OCI-LY7 (cell line): ENCODE measurements around the gene INTS11. TPM values are rescaled to one million over a fixed set of nuclear protein-coding genes. Genes with fewer than 3 reads are reported as not detected.

Experiments used
- BruUV-seq: library from RNA; stranded (reverse); fragments of 400-500 nt; replicated peaks from 2 replicates; lab custom pipeline; 2021; lab: Mats Ljungman, UMichigan
- CTCF ChIA-PET: fragments of 300-600 bp; sonication (Branson Sonifier 250); formaldehyde crosslinking; loops from one replicate; lab custom pipeline; 2022; ENCODE audit warnings: antibody characterized with exemption; ENCODE audit not compliant: unreplicated experiment; lab: Charles Lee
- POLR2A ChIA-PET: fragments of 300-600 bp; sonication (Branson Sonifier 250); formaldehyde crosslinking; loops from one replicate; lab custom pipeline; 2022; ENCODE audit warnings: antibody characterized with exemption; lab: Charles Lee
- DNase-seq: peaks from one replicate; pipeline ENCODE4 v3.0.0-alpha.2; 2015; ENCODE audit warnings: low spot score
- H2AFZ ChIP-seq: fragments of 200-600 bp; sonication (generic), shearing (Covaris generic); 2 replicates; pipeline ENCODE4 v1.6.1; 2014; ENCODE audit warnings: mild to moderate bottlenecking, antibody characterized with exemption, low read length, moderate library complexity
- H3K27ac ChIP-seq: fragments of 200-600 bp; sonication (generic); 2 replicates; pipeline ENCODE4 v1.5.1; 2014; ENCODE audit warnings: mixed run types, low read depth, mild to moderate bottlenecking, moderate library complexity, low read length, inconsistent platforms; ENCODE audit not compliant: poor library complexity, severe bottlenecking
- H3K36me3 ChIP-seq: fragments of 200-600 bp; sonication (generic); 2 replicates; pipeline ENCODE4 v1.6.1; 2014; ENCODE audit warnings: mild to moderate bottlenecking, antibody characterized with exemption, low read length, moderate library complexity, mixed read lengths; ENCODE audit not compliant: insufficient read depth
- H3K4me1 ChIP-seq: fragments of 200-600 bp; sonication (generic); 2 replicates; pipeline ENCODE4 v1.5.1; 2014; ENCODE audit warnings: mild to moderate bottlenecking, low read length; ENCODE audit not compliant: insufficient read depth, poor library complexity, severe bottlenecking
- H3K4me2 ChIP-seq: fragments of 200-600 bp; sonication (generic); 2 replicates; pipeline ENCODE4 v1.6.1; 2014; ENCODE audit warnings: mild to moderate bottlenecking, low read length
- H3K4me3 ChIP-seq: fragments of 200-600 bp; sonication (generic); 2 replicates; pipeline ENCODE4 v1.5.1; 2014; ENCODE audit warnings: mild to moderate bottlenecking, low read depth, low read length; ENCODE audit not compliant: poor library complexity, severe bottlenecking
- H3K79me2 ChIP-seq: fragments of 200-600 bp; sonication (generic); 2 replicates; pipeline ENCODE4 v1.6.1; 2016; ENCODE audit warnings: low read depth, mild to moderate bottlenecking, low read length, moderate library complexity, mixed read lengths; ENCODE audit not compliant: insufficient read depth
- H3K9me2 ChIP-seq: fragments of 200-600 bp; sonication (generic); 2 replicates; pipeline ENCODE4 v1.6.1; 2016; ENCODE audit warnings: mild to moderate bottlenecking, low read length, mixed read lengths; ENCODE audit not compliant: insufficient read depth
- H3K9me3 ChIP-seq: fragments of 200-600 bp; sonication (generic); 2 replicates; pipeline ENCODE4 v1.6.1; 2014; ENCODE audit warnings: mild to moderate bottlenecking, mixed run types, low read length, mixed read lengths
- H4K20me1 ChIP-seq: fragments of 200-600 bp; sonication (generic); 2 replicates; pipeline ENCODE4 v1.6.1; 2014; ENCODE audit warnings: mild to moderate bottlenecking, antibody characterized with exemption, low read length, moderate library complexity, mixed read lengths; ENCODE audit not compliant: insufficient read depth
- EZH2phosphoT487 ChIP-seq: fragments of 200-600 bp; sonication (generic); IDR thresholded peaks from 2 replicates; pipeline ENCODE4 v1.6.1; 2018; ENCODE audit warnings: low read depth, borderline replicate concordance, mild to moderate bottlenecking, mixed run types, antibody characterized with exemption, low read length, moderate library complexity, mixed read lengths
- intact Hi-C: fragments of 100-400 bp; cut with micrococcal nuclease; formaldehyde crosslinking; loops from one replicate; pipeline ENCODE4 v1.10.0; 2022; ENCODE audit not compliant: unreplicated experiment
- total RNA-seq, 2 experiments: library from RNA; depleted of rRNA in 1 of 2; stranded (reverse); fragments of >200 nt in 1 of 2; shearing (Covaris generic) in 1 of 2; gene quantifications; 2 replicates each; pipeline ENCODE4 v1.2.3, GENCODE V29; 2014 to 2022
- TF ChIP-seq, protein P1 (sequence below): fragments of 200-600 bp; sonication (generic); conservative IDR thresholded peaks from 2 replicates; pipeline ENCODE4 v1.5.1; 2014; ENCODE audit warnings: mild to moderate bottlenecking, antibody characterized with exemption, low read length, moderate library complexity, mixed read lengths

Gene INTS11
- total RNA-seq, 2 experiments from 2014 or later: 142 to 146 TPM

DNA sequence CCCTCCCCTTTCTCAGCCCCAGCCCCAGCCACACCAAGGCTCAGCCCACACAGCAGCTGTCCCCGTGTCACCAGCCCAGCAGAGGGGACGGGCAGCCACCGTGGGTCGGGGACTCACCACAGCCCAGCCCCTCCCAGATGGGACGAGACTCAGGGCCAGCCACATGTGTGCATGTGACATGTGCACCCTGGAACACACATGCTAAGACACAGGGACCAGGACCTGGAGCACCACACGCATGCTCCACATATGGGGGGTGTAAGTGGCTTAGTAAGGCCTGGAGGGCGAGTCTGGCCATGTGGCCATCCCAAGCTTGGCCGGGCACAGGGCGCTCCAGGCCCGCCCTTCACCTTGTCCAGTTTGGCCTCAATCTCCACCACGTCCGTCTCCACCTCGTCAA is 20.7 kb downstream of the INTS11 start:
- ChIA-PET CTCF (no interaction called here), POLR2A (interaction anchor here (0.7 kb wide), 1 partner anchor 22 kb away, joined by 3 read pairs; no protein-coding TSS in a partner anchor)
- no peak for TF ChIP-seq EZH2phosphoT487
- TF ChIP-seq, protein P1, sequence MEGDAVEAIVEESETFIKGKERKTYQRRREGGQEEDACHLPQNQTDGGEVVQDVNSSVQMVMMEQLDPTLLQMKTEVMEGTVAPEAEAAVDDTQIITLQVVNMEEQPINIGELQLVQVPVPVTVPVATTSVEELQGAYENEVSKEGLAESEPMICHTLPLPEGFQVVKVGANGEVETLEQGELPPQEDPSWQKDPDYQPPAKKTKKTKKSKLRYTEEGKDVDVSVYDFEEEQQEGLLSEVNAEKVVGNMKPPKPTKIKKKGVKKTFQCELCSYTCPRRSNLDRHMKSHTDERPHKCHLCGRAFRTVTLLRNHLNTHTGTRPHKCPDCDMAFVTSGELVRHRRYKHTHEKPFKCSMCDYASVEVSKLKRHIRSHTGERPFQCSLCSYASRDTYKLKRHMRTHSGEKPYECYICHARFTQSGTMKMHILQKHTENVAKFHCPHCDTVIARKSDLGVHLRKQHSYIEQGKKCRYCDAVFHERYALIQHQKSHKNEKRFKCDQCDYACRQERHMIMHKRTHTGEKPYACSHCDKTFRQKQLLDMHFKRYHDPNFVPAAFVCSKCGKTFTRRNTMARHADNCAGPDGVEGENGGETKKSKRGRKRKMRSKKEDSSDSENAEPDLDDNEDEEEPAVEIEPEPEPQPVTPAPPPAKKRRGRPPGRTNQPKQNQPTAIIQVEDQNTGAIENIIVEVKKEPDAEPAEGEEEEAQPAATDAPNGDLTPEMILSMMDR: no peak
- intact Hi-C loops: no loop called here
- Histone ChIP-seq H2AFZ (no peak overlapping the region), H4K20me1 (no peaks in the 10 kb centered on the region), H3K9me2 (no peaks in the 10 kb centered on the region), H3K27ac (no peak overlapping the region), H3K4me1 (peaks cover 25% of the 10 kb centered on the region), H3K4me3 (no peak overlapping the region), H3K4me2 (no peak overlapping the region), H3K79me2 (no peaks in the 10 kb centered on the region), H3K36me3 (no peaks in the 10 kb centered on the region), H3K9me3 (no peaks in the 10 kb centered on the region)
- BruUV-seq: no TSS peak
- DNase-seq: no peak

DNA sequence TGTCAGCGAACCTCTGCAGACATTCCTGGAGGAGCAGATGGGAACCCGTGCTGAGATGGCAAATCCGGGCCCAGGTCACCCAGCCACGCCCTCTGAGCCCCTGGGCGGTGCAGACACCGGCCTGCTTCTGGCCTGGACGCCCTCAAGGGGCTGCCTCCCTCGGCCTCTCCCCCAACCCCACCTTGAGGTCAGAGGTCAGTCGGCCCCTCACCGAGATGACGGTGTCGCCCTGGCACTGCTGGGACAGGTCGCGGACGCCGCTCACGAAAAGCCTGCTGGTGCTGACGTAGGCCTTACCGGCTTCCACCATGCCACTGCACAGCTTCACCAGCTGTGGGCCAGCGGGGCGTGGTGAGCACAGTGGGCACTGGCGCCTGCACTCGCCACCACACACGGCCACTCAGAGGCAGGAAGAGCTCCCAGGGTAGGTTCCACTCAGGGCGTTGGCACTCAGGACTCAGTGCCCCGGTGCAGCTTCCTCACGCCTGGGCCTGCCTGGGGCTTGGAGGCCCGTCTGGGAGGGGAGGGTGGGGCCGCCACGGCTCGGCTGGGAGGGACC is 21.4 kb downstream of the INTS11 start:
- Histone ChIP-seq H3K9me3 (no peaks in the 10 kb centered on the region), H3K4me2 (no peak overlapping the region), H3K9me2 (no peaks in the 10 kb centered on the region), H3K4me3 (no peak overlapping the region), H4K20me1 (no peaks in the 10 kb centered on the region), H3K36me3 (no peaks in the 10 kb centered on the region), H2AFZ (no peak overlapping the region), H3K79me2 (no peaks in the 10 kb centered on the region), H3K4me1 (peaks cover 25% of the 10 kb centered on the region), H3K27ac (no peak overlapping the region)
- BruUV-seq: no TSS peak
- DNase-seq: no peak
- intact Hi-C loops: no loop called here
- no peak for TF ChIP-seq EZH2phosphoT487
- TF ChIP-seq, protein P1: no peak
- ChIA-PET CTCF (interaction anchor here (0.5 kb wide), 1 partner anchor 1121 kb away, joined by 3 read pairs; no protein-coding TSS in a partner anchor), POLR2A (interaction anchor here (0.7 kb wide), 1 partner anchor 21 kb away, joined by 3 read pairs; no protein-coding TSS in a partner anchor)

- no peaks in the 10 kb centered on the region for H3K9me3 ChIP-seq
- intact Hi-C loops: no loop called here
- peak; percentile 37 for DNase-seq
- H3K4me1 ChIP-seq: peaks cover 23% of the 10 kb centered on the region
- H3K4me2 ChIP-seq: no peak overlapping the region
- H3K79me2 ChIP-seq: no peaks in the 10 kb centered on the region
- no peak overlapping the region for H3K27ac ChIP-seq
- H3K4me3 ChIP-seq: no peak overlapping the region
- H3K9me2 ChIP-seq: no peaks in the 10 kb centered on the region
- no peak for TF ChIP-seq EZH2phosphoT487
- TF ChIP-seq, protein P1: peak; percentile 75
- ChIA-PET POLR2A (no interaction called here), CTCF (no interaction called here)
- H2AFZ ChIP-seq: no peak overlapping the region
- H3K36me3 ChIP-seq: no peaks in the 10 kb centered on the region
- BruUV-seq: no TSS peak
- H4K20me1 ChIP-seq: no peaks in the 10 kb centered on the region
Observed at GRCh38 chr1:1302006-1302430, 22.4 kb downstream of the INTS11 start.
